GM12872 (cell line): ENCODE results near the gene MED12L.

Experiments used
- CTCF ChIP-seq: IDR thresholded peaks from 3 replicates; pipeline ENCODE4 v1.5.1; 2011; ENCODE audit warnings: low read depth, mild to moderate bottlenecking, low read length, moderate library complexity; ENCODE audit not compliant: insufficient read depth

MED12L gene

GRCh38 chr3:151382671-151383070, 297.2 kb downstream of the MED12L start:
- TF ChIP-seq CTCF, result no peak

- TF ChIP-seq CTCF, result no peak
Measured at GRCh38 chr3:151383111-151383510, 297.6 kb downstream of the MED12L start.

GRCh38 chr3:151383956-151384355, 298.5 kb downstream of the MED12L start:
- no peak for TF ChIP-seq CTCF

- TF ChIP-seq CTCF, result no peak
Measured at GRCh38 chr3:151384741-151385174, 299.3 kb downstream of the MED12L start, which contains the start of gene P2RY12. Gene P2RY12 (minus strand): TSS chr3:151384753. CDS start chr3:151338845, 45,908 bp downstream.

GRCh38 chr3:151386056-151386455, 300.6 kb downstream of the MED12L start:
- TF ChIP-seq CTCF, result no peak

GRCh38 chr3:151387432-151387831, 302.0 kb downstream of the MED12L start:
- no peak for TF ChIP-seq CTCF

- TF ChIP-seq CTCF, result no peak
Measured at GRCh38 chr3:151387842-151388241, 302.4 kb downstream of the MED12L start.
